Stimulated activated CD8-positive, alpha-beta memory T cell treated with anti-CD3 and anti-CD28 coated beads, Interleukin-15, amount 100 ng/mL, for 4 hours (primary cell): Measurements from ENCODE around the gene KIAA1755.
"Not testable (repeated sequence)": the region's sequence is repeated elsewhere in the genome, so short reads cannot be mapped to it uniquely, and the experiment has no call there.

Experiments used
- DNase-seq, 2 donors: peaks; one replicate each; pipeline ENCODE4 v3.0.0-alpha.2; 2020; ENCODE audit warnings: low read depth in 2 of 2

Gene KIAA1755

DNA sequence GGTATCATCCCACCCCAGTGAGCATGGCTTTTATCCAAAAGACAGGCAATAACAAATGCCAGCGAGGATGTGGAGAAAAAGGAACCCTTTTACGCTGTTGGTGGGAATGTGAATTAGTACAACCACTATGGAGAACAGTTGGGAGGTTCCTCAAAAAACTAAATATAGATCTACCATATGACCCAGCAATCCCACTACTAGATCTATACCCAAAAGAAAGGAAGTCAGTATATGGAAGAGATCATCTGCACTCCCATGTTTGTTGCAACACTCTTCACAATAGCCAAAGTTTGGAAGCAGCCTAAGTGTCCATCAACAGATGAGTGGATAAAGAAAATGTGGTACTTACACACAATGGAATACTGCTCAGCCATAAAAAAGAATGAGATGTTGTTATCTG, 5.9 kb upstream of the KIAA1755 start:
- DNase-seq = no peak

DNA sequence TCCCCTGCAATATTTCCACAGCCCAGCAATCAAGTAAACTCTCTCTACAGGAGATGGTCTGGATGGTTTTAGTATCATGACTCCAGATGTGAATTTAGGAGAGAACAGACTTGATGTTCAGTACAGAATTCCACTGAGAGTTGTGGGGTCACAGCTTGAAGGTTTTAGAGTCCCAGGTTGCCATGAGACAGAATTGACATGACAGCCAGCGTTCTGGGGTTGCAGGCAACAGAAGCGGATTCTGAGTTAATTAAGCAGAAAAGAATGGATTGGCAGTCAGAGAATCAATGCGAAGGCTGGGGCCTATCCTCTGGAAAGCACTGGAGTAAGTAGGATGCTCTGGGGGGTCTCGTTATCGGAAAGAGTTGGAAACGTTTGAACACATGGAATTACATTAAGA, 2.4 kb upstream of the KIAA1755 start:
- no peak for DNase-seq

DNA sequence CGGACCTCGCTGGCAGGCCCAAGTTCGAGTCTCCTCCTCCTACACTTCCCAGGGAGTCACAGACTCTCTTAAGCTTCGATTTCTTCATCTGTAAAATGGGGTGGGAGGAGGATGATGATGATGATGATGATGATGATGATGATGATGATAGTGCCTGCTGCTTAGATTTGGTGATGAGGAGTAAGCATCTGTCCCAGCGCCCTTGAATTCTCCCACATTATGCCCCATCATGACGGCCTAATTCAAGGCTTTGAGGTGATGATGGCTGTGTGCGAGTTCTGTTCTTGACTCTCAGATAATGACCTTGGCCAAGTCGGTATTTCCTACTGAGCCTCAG, 487 bp upstream of the KIAA1755 start:
- no peak for DNase-seq

DNA sequence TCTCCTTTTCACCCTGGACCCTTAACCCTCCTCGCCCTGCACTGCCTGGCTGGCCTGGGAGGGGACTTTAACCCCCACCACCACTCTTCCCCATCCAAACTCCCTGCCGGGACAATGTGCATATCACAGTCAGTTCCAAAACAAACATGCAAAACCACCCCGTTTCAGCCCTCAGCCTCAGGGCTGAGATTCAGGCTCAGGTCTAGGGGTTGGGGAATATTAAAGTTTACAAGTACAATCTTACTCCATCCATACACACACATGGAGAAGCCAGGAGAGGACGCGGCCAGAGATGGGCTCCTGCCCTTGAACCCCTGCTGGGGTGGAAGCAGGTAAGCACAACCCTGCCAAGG, 534 bp downstream of the KIAA1755 start:
- no peak for DNase-seq

DNA sequence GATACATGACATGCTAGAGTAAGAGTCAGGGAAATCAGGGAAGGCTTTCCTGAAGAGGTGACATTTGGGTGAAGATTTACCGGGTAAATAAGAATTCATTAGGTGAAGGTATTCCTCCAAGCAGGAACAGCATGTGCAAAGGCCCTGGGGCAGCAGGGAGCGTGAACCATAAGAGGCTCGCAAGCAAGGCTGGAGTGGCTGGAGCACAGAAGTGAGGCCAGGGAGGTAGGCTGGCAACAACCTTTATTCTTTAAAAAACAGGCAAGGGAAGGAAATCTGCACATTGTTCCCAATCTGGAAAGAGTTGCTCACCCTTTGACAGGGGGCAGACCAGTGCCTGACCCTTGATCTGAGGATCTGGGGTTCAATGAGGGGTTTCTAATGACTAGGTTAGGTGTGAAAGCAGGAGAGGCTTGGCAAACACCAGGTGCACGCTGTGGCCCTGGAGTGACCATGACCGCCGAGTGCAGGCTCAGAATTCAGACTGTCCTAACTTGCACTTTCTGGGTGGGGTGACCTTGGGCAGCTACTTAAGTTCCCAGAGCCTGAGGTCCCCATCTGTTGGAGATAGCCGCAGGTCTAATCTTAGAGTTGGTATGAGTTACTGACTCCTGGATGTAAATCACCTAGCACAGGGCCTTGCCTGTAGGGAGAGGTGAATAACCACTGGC, 1.9 kb downstream of the KIAA1755 start:
- no peak for DNase-seq

DNA sequence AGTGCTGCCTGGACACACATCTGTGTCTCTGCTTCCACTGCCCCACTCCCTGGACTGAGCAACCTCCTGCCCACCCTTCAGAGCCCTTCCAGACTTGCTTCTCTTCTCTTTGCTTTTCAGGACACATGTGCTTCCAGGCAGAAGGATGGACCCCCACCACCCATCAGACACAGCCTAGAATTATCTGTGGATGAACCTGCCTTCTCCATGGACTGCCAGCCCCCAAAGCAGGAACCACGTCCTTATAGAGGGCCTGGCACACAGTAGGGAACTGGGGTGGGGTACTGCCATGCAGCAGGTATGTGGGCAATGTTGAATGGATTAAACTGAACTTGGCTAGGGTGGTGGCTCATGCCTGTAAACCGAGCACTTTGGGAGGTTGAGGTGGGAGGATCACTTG, 3.6 kb downstream of the KIAA1755 start:
- DNase-seq = no peak

DNA sequence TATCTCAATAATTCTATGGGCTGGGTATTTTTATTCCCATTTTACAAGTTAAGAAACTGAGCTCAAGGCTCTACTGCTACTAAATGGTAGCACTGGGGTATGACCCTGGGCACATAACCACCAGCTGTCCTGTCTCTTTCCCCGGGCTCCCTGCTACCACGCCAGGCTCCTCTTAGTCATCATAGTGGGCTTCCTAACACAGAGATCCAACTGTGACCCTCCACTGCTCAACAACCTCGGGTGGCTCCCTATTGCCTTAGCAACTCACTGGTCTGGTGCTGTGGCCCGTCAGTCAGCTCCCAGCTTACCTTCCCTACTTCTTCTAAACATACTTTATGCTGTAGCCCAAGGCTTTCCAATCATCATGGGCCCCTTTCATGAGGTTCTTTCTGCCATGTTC, 4.5 kb downstream of the KIAA1755 start:
- no peak for DNase-seq

DNA sequence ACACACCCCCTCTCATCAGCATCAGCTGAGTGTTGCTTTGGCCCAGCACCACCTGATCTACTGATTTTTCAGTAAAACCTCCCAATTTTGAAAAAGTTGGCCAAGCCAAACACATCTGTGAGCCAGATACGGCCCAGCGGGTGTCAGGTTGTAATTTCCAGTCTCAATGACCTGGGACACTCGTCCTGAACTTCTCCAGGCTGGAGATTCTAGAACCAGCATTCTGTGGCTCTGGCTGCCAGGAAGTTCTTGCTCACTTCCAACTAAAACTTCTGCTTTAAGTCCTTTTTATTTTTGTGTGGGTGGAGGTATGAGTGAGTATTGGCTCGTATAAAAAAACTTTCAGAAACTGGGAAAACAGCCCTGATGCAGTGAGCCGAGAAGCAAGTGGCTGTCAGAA, 5.1 kb downstream of the KIAA1755 start:
- DNase-seq = no peak

DNA sequence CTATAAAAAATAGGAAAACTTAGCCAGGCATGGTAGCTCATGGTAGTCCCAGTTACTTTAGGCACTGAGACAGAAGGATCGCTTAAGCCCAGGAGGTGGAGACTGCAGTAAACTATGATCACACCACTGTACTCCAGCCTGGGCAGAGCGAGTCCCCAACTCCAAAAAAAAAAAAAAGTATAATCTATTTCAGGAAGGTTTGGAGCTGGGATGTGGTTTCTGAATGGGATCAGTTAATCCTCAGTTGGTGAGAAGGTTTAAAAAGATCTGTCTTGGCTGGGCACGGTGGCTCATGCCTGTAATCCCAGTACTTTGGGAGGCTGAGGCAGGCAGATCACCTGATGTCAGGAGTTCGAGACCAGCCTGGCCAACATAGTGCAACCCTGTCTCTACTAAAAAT, 5.9 kb downstream of the KIAA1755 start:
- DNase-seq = not testable (repeated sequence)

DNA sequence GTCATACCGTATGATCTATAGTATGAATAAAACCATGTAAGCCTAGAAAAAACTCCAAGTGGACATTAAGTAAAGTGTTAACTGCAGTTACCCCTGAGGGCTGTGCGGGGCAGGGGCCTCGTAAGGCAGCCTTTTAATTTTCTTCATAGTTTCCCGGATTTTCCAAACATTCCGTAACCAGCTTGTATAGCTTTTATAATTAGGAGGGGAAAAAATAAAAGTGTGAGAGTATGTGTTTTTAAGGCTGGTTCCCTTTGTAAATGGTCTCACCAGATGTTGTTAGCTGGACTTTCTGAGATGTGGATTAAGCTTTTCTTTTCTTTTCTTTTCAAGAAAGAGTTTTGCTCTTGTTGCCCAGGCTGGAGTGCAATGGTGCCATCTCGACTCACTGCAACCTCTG, 7.0 kb downstream of the KIAA1755 start:
- DNase-seq = no peak

DNA sequence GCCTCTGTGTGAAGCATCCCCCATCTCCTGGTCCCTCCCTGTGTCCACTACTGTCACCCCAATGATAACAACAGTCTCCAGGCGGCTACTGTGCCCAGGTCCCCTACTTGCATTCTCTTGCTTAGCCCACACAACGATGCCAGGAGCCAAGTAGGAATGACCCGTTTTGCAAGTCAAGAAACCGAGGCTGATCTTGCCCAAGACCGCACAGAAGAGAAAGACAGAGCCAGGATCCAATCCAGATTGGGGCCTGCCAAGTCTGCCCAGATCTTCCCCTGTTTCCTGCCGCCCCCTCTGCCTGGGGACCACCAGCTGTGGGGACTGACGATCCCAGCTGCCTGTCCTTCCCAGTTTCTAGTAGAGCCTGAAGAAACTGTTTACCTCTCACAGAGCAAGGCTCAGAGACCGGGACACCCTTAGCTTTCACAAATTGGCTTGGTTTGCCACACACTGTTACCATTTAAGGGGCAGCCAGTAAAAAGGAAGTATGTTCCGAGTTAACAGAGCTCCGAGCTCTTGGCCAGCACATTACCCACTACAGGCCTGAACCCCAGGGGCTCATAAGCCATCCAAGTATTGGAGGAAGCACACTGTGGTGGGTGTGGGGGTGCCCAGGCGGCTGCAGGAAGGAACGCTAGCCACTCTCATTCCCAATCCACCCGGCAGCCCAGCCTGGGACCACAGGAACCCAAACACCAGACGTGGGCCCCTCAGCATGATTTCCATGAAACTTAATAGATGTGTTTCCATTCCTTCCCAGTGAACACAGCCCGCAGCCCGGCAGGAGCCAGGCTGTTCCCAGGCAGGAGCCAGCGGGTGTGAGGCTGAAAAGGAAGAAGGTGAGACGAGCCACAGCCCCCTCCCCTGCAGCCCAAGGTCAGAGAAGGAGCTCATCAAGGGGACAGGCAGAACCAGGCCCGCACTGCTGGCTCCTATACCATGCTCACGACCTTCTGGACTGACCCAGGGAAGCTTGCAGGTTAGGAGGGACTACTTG, 7.9 kb downstream of the KIAA1755 start:
- DNase-seq = no peak

DNA sequence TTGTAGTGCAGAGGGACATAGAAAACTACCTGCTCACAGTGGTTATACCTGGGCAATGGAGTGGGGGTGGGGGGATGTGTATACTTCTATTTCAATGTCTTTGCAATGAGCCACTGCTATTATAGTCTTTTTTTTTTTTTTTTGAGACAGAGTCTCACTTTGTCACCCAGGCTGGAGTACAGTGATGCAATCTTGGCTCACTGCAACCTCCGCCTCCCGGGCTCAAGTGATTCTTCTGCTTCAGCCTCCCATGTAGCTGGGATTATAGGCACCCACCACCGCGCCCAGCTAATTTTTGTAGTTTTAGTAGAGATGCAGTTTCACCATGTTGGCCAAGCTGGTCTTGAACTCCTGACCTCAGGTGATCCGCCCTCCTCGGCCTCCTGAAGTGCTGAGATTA, 9.1 kb downstream of the KIAA1755 start:
- not testable (repeated sequence) for DNase-seq

DNA sequence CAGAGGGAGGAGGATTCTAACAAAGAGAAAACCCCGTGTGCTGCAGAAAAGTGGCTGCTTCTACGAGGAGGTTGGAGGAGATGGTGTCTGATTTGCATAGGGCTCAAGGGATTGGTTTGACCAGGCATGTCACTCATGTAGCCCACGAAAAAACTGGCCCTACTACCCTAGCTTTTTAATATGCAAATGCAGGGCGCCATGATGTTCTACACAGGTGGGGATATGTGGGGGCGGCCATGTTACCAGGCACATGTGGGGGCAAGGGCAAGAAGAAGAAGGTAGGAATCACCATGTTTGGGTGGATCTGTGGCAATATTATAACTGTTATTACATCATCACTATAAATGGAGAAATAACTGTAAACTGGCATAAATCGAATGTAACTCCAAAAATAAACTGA, 9.9 kb downstream of the KIAA1755 start:
- DNase-seq = no peak

DNA sequence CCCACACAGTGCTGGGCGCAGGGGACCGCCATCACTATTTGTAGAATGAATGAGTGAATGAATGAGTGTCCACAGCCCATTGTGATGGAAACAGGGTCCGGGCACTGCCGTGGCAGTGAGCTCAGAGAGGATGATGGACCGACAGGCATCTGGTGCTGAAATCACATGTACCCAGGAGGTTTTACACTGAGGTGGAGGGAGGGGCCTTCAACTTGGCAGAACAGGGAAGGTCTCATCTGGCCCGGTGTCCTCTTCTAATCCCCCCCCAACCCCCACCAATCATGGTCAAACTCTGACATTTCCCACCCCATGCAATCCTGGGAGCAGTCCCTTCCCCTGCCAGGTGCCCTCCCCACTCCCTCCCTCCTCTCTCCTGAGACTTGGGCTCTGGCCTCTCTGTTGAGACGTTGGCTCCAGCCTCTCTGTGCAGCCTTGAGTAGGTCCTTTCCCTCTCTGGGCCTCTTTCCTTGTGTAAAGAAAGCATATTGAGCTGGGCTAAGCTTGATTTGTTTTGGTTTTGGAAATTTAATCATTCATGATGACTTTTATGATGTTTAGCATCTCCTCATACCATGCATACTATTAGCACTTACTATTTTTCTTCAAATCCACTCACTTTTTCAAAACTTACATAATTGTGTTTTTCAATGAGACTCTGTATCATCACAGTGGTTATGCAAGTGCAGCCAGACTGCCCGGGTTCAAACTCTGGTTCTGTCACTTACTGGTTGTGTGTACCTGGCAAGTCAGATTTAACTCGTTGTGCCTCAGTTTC, 10.8 kb downstream of the KIAA1755 start:
- DNase-seq = no peak

DNA sequence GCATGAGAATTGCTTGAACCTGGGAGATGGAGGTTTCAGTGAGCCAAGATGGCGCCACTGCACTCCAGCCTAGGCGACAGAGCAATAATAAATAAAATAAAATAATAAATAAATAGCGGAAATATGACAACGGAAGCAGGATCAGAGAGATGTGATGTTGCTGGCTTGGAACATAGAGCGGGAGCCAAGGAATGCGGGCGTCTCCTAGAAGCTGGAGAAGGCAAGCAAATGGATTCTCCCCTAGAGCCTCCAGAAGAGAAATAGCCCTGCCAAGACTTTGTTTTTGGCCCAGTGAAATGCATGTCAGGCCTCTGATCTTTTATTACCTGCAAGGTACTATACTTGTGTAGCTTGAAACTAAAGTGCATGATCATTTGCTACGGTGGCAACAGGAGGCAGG, 12.4 kb downstream of the KIAA1755 start:
- no peak for DNase-seq

DNA sequence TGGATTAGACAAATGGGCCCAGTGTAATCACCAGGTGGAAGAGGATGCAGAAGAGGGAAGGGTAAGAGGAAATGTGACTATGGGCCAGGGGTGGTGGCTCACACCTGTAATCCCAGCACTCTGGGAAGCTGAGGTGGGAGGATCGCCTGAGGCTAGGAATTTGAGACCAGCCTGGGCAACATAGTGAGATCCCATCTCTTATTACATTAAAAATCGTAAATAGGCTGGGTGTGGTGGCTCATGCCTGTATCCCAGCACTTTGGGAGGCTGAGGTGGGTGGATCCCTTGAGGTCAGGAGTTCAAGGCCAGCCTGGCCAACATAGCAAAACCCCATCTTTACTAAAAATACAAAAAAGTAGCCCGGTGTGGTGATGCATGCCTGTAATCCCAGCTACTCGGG, 12.8 kb downstream of the KIAA1755 start:
- DNase-seq = not testable (repeated sequence)

DNA sequence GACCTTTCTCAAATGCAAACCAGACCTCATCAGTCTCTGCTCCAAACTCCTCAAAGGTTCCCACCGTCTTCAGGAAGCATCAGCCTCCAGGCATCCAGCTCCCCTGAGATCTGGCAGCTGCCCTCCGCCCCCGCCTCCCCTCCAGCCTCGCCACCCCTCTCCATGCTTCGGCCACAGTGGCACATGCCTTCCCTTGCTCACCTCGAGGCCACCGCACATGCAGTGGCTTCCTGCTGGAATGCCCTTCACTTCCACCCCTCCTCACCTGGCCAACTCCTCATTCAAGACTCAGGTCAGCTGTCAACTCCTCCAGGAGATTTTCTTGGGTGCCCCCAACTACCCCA, 13.4 kb downstream of the KIAA1755 start:
- no peak for DNase-seq

DNA sequence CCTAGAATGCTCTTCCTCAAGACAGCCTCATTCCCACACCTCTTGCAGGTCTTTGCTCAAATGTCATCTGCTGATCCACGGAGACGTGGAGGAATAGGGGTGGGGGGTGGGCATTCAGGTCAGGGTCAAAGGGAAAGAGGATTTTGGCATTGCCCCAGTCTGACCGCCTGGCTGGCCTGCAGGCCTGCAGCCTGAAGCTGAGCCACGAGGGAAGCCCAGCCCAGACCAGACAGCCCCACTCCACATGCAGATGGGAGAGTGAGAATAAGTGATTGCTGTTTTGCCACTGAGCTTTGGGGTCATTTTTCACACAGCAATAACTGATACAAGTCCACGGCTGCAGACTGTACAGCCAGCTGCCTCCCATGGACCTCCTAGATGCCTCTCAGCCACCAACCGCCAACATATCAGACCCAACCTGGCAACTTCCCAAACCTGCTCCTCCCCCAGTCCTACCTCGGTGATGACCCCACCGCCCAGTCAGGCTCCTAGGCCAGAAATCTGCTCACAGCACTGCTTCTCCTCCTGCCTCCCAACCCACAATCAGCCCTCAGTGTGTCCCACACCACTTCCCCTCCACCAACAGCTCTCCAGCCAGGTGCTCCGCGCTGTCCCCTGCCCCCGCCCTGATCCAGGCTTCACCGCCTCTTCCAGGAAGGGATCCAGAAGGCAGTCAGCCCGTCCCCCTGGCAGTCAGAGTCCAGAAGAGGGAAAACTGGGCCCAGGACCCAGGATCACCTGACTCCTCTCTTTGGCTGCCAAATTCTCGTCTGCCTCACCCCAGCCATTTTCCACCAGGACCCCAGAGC, 14.0 kb downstream of the KIAA1755 start:
- no peak for DNase-seq

DNA sequence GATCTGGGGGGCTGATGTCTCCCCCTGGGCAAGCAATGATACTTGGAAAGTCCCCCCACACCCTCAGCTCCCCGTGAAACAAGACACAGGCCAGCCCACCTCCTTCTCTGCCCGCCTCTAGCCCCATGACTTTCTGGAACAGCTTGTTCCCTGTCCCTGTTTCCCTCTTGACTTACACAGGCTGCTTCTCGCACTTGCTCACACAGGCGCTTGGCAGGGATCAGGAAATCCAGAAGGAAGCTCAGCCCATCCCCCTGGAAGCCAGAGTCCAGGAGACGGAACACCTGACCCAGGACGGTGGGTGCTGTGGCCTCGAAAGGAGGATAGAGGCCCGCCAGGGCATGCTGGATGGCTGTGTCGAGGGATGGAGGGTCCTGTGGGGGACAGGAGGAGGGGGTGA, 14.8 kb downstream of the KIAA1755 start:
- no peak for DNase-seq

DNA sequence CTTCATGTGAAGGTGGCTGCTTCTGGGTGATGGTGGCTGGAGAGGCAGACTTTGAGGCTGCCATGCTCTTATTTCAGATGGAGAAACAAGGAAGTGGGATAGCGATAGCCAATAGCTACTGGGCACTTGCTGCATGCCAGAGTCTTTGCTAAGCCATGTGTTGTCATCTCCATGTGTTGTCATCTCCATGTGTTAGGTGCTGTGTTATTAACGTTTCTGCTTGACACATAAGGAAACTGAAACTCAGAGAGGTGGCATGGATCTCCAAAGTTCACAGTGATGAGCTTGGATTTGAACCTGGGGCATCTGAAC, 16.9 kb downstream of the KIAA1755 start:
- DNase-seq = no peak

DNA sequence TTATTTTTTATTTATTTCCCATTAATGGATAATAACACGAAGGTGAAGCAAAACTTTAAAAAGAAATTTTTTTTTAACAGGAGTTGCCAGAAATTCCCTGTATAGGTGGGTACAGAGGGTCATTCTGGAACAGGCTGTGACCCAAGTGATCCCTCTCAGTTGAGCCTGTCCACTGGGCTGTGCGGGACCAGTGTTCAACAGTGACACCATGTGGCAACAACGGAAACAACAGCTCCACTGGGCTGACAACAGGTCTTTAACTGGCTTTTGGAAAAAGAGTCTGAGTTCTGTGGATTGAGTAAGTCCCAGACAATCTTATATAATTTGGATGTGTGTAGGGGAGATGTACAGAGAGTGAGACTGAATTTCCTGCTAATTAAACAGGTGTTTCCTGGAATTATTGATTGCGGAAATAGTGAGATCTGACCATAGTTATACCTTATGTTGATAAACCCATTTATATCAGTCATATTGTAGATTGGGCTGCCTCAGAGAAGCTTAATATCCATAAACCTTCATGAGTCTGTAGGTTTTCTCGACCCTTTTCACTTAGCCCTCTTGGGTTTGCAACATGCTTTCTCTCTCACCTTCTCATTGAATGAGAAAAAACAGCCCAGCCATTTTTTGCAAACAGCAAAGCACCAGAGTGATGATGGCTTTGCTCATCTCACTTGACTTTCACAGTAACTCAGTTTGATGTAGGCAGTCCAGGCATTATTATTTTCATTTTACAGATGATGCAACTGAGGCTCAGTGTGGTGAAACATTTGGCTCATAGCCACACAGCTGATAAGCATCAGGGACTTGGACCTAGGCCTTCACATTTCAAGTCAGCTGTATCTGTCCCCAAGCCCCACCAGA, 17.5 kb downstream of the KIAA1755 start:
- DNase-seq = no peak
